ENCODE data around the gene RYK. TPM values are rescaled to one million over a fixed set of nuclear protein-coding genes. Genes with fewer than 3 reads are reported as not detected.

RYK gene
- total RNA-seq (2022; extraction: Qiagen RNA extraction; ENCODE audit: low read depth): 23.2 to 33.3 TPM (median 28.7 TPM) in 5 replicates

DNA sequence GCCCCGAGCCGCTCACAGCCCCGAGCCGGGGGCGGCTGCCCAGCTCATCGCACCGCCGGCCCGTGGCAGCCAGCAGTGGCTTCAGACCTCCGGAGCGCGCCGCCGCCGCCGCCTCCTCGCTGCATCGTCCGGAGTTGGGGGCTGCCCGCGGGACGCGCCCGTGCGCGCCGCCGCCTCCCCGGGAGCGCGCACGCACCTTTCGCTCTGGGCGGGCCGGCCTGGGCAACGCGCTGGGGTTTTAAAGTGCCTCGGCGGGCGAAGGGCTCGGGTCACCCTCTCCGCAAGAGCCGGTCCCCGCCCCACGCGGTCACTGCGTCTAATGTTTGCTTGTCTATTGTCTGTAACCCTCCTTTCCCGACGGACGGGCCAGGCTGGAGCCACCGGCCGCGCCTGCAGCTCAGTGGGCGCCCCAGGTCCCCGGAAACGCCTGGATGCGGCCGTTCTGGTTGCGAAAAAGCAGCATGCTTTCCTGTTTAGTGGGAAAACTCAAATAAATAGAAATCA is at the start of gene RYK:
RYK (minus strand) TSS at position 143 of the 504 bp plus-strand sequence. CDS start 205 bp downstream, outside the sequence.

Other genes with a start within 250 kb of the RYK start
- gene SLCO2A1, start 220.9 kb downstream of the RYK start, total RNA-seq (2022; extraction: Qiagen RNA extraction; ENCODE audit: low read depth): 0.07 to 0.21 TPM (median 0.15 TPM) in 4 of 5 replicates, not detected in the other
- 44.5 to 49.0 TPM (median 45.7 TPM) in 5 replicates for gene AMOTL2, start 123.6 kb upstream of the RYK start, total RNA-seq (2022; extraction: Qiagen RNA extraction; ENCODE audit: low read depth)
- gene ANAPC13, start 235.1 kb upstream of the RYK start, total RNA-seq (2022; extraction: Qiagen RNA extraction; ENCODE audit: low read depth): 47.6 to 54.1 TPM (median 49.2 TPM) in 5 replicates
- 10.3 to 15.0 TPM (median 14.3 TPM) in 5 replicates for gene CEP63, start 235.2 kb upstream of the RYK start, total RNA-seq (2022; extraction: Qiagen RNA extraction; ENCODE audit: low read depth)

All from A549 treated with GW870086 at 1 μM for 4 hours (cell line).